ENCODE results near the gene MARK3. TPM values are rescaled to one million over a fixed set of nuclear protein-coding genes. Genes with fewer than 3 reads are reported as not detected.

Gene MARK3
- total and polyA plus RNA-seq, 5 donors from 2014 or later = 33.5 to 147 (median 37.6) TPM

DNA sequence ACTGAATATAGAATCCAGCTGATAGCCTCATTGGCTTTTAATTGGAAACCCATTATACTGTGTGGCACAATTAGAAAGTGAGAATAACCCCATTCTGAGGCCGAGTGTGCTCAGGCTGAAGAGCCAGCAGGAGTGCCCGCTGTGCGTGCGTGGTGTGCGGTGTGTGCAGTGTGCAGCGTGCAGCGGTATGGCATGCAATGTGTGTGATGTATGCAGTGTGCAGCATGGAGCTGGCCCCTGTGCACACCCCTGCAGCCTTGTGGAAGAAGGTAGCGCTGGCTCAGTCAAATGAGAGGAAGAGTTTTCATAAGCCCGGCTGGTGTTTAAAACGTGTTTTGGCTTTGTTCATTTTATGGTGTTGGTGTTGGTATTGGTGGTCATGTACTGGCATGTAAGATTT lies 114.5 kb downstream of the MARK3 start:
- Histone ChIP-seq H3K27me3 (ENCODE audit: control insufficient read depth, insufficient read depth, low read length) (no peaks in the 10 kb centered on the region), H3K9me3 (ENCODE audit: control insufficient read depth in 2 of 2, low read length in 2 of 2) (no peaks in the 10 kb centered on the region), H3K27ac (ENCODE audit: insufficient read depth, low read length, poor library complexity, severe bottlenecking) (no peak overlapping the region), H3K4me3 (ENCODE audit: low read depth, low read length) (no peak overlapping the region), H3K4me1 (ENCODE audit: control insufficient read depth, insufficient read depth, low read length, poor library complexity, severe bottlenecking) (no peaks in the 10 kb centered on the region), H3K36me3 (ENCODE audit: control insufficient read depth, insufficient read depth, low read length) (peaks cover 58% of the 10 kb centered on the region)
- ATAC-seq (ENCODE audit: low read depth in 2 of 2) (peak in 1 of 2 donors; percentile 33), DNase-seq (no peak)
- Mint-ChIP-seq H3K36me3 (peaks cover 35% of the 10 kb centered on the region), H3K4me3 (no peak overlapping the region), H3K27me3 (no peaks in the 10 kb centered on the region), H3K9me3 (no peaks in the 10 kb centered on the region), H3K4me1 (peaks cover 4 to 11% (median 6%) of the 10 kb centered on the region in 4 donors), H3K27ac (no peak overlapping the region)

- no peaks in the 10 kb centered on the region for H3K27me3 ChIP-seq (ENCODE audit: control insufficient read depth, insufficient read depth, low read length)
- H3K36me3 Mint-ChIP-seq = peaks cover 42% of the 10 kb centered on the region
- H3K4me3 Mint-ChIP-seq = no peak overlapping the region
- DNase-seq (peak; percentile 61 to 74 (median 68)), ATAC-seq (ENCODE audit: low read depth in 2 of 2) (peak; percentile 82 to 88)
- no peak overlapping the region for H3K27ac ChIP-seq (ENCODE audit: insufficient read depth, low read length, poor library complexity, severe bottlenecking)
- H3K27me3 Mint-ChIP-seq = no peaks in the 10 kb centered on the region
- H3K27ac Mint-ChIP-seq = peak overlapping the region in 2 of 3 donors; percentile 36 to 43
- peaks cover 4 to 11% (median 6%) of the 10 kb centered on the region in 4 donors for H3K4me1 Mint-ChIP-seq
- no peaks in the 10 kb centered on the region for H3K9me3 Mint-ChIP-seq
- peaks cover 59% of the 10 kb centered on the region for H3K36me3 ChIP-seq (ENCODE audit: control insufficient read depth, insufficient read depth, low read length)
- H3K4me1 ChIP-seq (ENCODE audit: control insufficient read depth, insufficient read depth, low read length, poor library complexity, severe bottlenecking) = no peaks in the 10 kb centered on the region
- H3K9me3 ChIP-seq (ENCODE audit: control insufficient read depth in 2 of 2, low read length in 2 of 2) = no peaks in the 10 kb centered on the region
- H3K4me3 ChIP-seq (ENCODE audit: low read depth, low read length) = no peak overlapping the region
Observed at GRCh38 chr14:103500148-103500990, 115.2 kb downstream of the MARK3 start.

DNA sequence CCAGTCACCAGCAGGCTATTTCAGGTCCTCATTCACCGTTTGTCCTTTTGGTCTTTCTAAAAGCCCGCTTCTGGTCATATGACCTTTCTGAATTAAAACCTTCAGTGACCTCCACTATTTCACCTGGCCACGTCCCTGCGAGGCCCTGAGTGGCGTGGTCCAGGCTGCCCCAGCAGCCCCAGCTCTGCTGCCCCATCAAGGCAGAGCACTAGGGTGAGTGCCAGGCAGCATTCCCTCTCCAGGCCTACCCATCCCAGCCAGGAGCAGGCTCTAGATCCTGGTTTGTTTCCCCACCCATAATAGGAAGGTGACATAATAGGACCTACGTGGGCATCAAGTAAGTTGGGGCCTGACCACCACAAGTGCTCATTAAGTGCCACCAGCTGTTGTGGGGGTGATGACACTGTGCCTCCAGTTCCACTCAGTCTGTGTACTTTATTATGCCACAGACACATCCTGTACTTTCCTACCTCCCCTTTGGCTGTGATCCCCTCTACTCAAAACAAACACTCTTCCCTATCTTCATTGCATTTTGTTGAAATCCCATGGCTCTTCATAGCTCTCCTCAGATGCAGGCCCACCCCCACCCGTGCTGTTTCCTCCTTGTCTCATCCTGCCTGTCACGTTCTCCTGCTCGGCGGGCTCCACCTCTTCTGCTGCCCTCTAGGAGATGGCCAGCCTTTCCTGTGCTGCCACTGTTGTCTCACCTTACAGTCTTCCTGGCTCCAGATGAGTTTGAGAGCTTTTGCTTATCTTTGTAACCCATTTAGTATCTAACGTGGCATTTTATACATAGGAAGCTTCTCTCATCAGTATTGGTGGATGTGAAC lies 116.0 kb downstream of the MARK3 start:
- ATAC-seq (ENCODE audit: low read depth in 2 of 2) (no peak), DNase-seq (no peak)
- H3K4me1 ChIP-seq (ENCODE audit: control insufficient read depth, insufficient read depth, low read length, poor library complexity, severe bottlenecking) = no peaks in the 10 kb centered on the region
- H3K27ac Mint-ChIP-seq = peak overlapping the region in 1 of 3 donors; percentile 26
- H3K4me3 Mint-ChIP-seq = no peak overlapping the region
- H3K36me3 ChIP-seq (ENCODE audit: control insufficient read depth, insufficient read depth, low read length) = peaks cover 52% of the 10 kb centered on the region
- no peak overlapping the region for H3K4me3 ChIP-seq (ENCODE audit: low read depth, low read length)
- peaks cover 45% of the 10 kb centered on the region for H3K36me3 Mint-ChIP-seq
- H3K9me3 Mint-ChIP-seq = no peaks in the 10 kb centered on the region
- no peak overlapping the region for H3K27ac ChIP-seq (ENCODE audit: insufficient read depth, low read length, poor library complexity, severe bottlenecking)
- no peaks in the 10 kb centered on the region for H3K27me3 ChIP-seq (ENCODE audit: control insufficient read depth, insufficient read depth, low read length)
- no peaks in the 10 kb centered on the region for H3K27me3 Mint-ChIP-seq
- H3K4me1 Mint-ChIP-seq = peaks cover 4 to 11% (median 6%) of the 10 kb centered on the region in 4 donors
- no peaks in the 10 kb centered on the region for H3K9me3 ChIP-seq (ENCODE audit: control insufficient read depth in 2 of 2, low read length in 2 of 2)

DNA sequence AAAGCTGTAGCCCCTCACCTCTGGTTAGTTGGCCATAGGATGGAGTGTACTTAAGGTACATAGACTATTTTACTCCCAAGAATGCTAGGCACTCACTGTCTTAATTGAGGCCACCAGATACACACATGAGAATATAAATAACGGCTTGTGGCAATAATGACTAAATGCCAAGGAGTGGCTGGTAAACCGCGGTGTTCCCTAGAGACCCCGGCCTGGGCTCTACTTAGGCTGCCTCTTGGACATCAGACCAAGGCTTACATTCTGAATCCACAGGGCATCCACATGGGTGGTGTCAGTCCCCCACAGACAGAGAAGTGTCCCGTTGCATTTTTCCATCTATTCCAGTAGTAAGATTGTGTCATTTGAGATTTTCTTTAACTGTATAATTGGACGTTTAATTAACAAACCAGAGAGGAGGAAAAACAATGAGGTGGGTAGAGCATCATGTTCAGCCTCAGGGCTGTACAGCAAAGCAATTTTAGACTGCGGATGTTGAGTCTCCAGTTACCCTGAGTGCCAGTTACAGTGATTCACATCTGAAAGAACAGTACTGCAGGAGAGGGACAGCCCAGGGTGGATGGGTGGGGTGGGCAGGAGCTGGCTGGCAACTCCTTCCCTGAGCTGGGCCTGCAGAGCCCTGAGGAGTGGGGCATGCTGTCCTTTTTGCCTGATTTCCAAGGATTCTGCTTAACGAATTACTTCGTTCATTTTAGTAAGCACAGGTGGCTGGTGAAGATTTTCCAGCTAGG lies 116.9 kb downstream of the MARK3 start:
- H3K9me3 ChIP-seq (ENCODE audit: control insufficient read depth in 2 of 2, low read length in 2 of 2) = no peaks in the 10 kb centered on the region
- H3K27ac ChIP-seq (ENCODE audit: insufficient read depth, low read length, poor library complexity, severe bottlenecking) = no peak overlapping the region
- H3K4me3 Mint-ChIP-seq = no peak overlapping the region
- peaks cover 52% of the 10 kb centered on the region for H3K36me3 ChIP-seq (ENCODE audit: control insufficient read depth, insufficient read depth, low read length)
- ATAC-seq (ENCODE audit: low read depth in 2 of 2) = no peak
- no peaks in the 10 kb centered on the region for H3K27me3 Mint-ChIP-seq
- peak overlapping the region in 1 of 3 donors; percentile 57 for H3K27ac Mint-ChIP-seq
- peaks cover 4 to 11% (median 6%) of the 10 kb centered on the region in 4 donors for H3K4me1 Mint-ChIP-seq
- H3K4me1 ChIP-seq (ENCODE audit: control insufficient read depth, insufficient read depth, low read length, poor library complexity, severe bottlenecking) = no peaks in the 10 kb centered on the region
- no peaks in the 10 kb centered on the region for H3K9me3 Mint-ChIP-seq
- no peak overlapping the region for H3K4me3 ChIP-seq (ENCODE audit: low read depth, low read length)
- H3K27me3 ChIP-seq (ENCODE audit: control insufficient read depth, insufficient read depth, low read length) = no peaks in the 10 kb centered on the region
- peaks cover 44% of the 10 kb centered on the region for H3K36me3 Mint-ChIP-seq
- no peak for DNase-seq

DNA sequence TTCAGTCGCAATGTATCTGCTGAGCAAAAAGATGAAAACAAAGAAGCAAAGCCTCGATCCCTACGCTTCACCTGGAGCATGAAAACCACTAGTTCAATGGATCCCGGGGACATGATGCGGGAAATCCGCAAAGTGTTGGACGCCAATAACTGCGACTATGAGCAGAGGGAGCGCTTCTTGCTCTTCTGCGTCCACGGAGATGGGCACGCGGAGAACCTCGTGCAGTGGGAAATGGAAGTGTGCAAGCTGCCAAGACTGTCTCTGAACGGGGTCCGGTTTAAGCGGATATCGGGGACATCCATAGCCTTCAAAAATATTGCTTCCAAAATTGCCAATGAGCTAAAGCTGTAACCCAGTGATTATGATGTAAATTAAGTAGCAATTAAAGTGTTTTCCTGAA lies 117.7 kb downstream of the MARK3 start:
- no peak for ATAC-seq (ENCODE audit: low read depth in 2 of 2)
- Histone ChIP-seq H3K4me1 (ENCODE audit: control insufficient read depth, insufficient read depth, low read length, poor library complexity, severe bottlenecking) (no peaks in the 10 kb centered on the region), H3K36me3 (ENCODE audit: control insufficient read depth, insufficient read depth, low read length) (peaks cover 54% of the 10 kb centered on the region), H3K4me3 (ENCODE audit: low read depth, low read length) (no peak overlapping the region), H3K27me3 (ENCODE audit: control insufficient read depth, insufficient read depth, low read length) (no peaks in the 10 kb centered on the region), H3K9me3 (ENCODE audit: control insufficient read depth in 2 of 2, low read length in 2 of 2) (no peaks in the 10 kb centered on the region), H3K27ac (ENCODE audit: insufficient read depth, low read length, poor library complexity, severe bottlenecking) (no peak overlapping the region)
- H3K9me3 Mint-ChIP-seq = no peaks in the 10 kb centered on the region
- peak overlapping the region in 1 of 3 donors; percentile 57 for H3K27ac Mint-ChIP-seq
- H3K4me3 Mint-ChIP-seq = no peak overlapping the region
- H3K27me3 Mint-ChIP-seq = no peaks in the 10 kb centered on the region
- H3K4me1 Mint-ChIP-seq = peaks cover 4 to 11% (median 6%) of the 10 kb centered on the region in 4 donors
- H3K36me3 Mint-ChIP-seq = peaks cover 45% of the 10 kb centered on the region
- no peak for DNase-seq

DNA sequence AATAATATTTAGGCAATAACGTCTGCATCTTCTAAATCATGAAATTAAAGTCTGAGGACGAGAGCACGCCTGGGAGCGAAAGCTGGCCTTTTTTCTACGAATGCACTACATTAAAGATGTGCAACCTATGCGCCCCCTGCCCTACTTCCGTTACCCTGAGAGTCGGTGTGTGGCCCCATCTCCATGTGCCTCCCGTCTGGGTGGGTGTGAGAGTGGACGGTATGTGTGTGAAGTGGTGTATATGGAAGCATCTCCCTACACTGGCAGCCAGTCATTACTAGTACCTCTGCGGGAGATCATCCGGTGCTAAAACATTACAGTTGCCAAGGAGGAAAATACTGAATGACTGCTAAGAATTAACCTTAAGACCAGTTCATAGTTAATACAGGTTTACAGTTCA lies 118.1 kb downstream of the MARK3 start:
- no peak for DNase-seq
- Histone ChIP-seq H3K27ac (ENCODE audit: insufficient read depth, low read length, poor library complexity, severe bottlenecking) (no peak overlapping the region), H3K9me3 (ENCODE audit: control insufficient read depth in 2 of 2, low read length in 2 of 2) (no peaks in the 10 kb centered on the region), H3K27me3 (ENCODE audit: control insufficient read depth, insufficient read depth, low read length) (no peaks in the 10 kb centered on the region), H3K4me1 (ENCODE audit: control insufficient read depth, insufficient read depth, low read length, poor library complexity, severe bottlenecking) (no peaks in the 10 kb centered on the region), H3K36me3 (ENCODE audit: control insufficient read depth, insufficient read depth, low read length) (peaks cover 52% of the 10 kb centered on the region), H3K4me3 (ENCODE audit: low read depth, low read length) (no peak overlapping the region)
- Mint-ChIP-seq H3K9me3 (no peaks in the 10 kb centered on the region), H3K27ac (peak overlapping the region in 1 of 3 donors; percentile 57), H3K36me3 (peaks cover 45% of the 10 kb centered on the region), H3K4me3 (no peak overlapping the region), H3K27me3 (no peaks in the 10 kb centered on the region), H3K4me1 (peaks cover 4 to 11% (median 6%) of the 10 kb centered on the region in 4 donors)
- ATAC-seq (ENCODE audit: low read depth in 2 of 2) = no peak

- H3K4me3 ChIP-seq (ENCODE audit: low read depth, low read length) = no peak overlapping the region
- H3K36me3 Mint-ChIP-seq = peaks cover 43% of the 10 kb centered on the region
- peaks cover 45% of the 10 kb centered on the region for H3K36me3 ChIP-seq (ENCODE audit: control insufficient read depth, insufficient read depth, low read length)
- no peaks in the 10 kb centered on the region for H3K9me3 ChIP-seq (ENCODE audit: control insufficient read depth in 2 of 2, low read length in 2 of 2)
- DNase-seq (no peak), ATAC-seq (ENCODE audit: low read depth in 2 of 2) (no peak)
- peak overlapping the region in 1 of 4 donors; percentile 17 for H3K4me3 Mint-ChIP-seq
- H3K4me1 ChIP-seq (ENCODE audit: control insufficient read depth, insufficient read depth, low read length, poor library complexity, severe bottlenecking) = no peaks in the 10 kb centered on the region
- H3K27me3 ChIP-seq (ENCODE audit: control insufficient read depth, insufficient read depth, low read length) = no peaks in the 10 kb centered on the region
- H3K27ac Mint-ChIP-seq = peak overlapping the region in 1 of 3 donors; percentile 73
- peaks cover 3 to 8% (median 3%) of the 10 kb centered on the region in 4 donors for H3K4me1 Mint-ChIP-seq
- no peak overlapping the region for H3K27ac ChIP-seq (ENCODE audit: insufficient read depth, low read length, poor library complexity, severe bottlenecking)
- H3K27me3 Mint-ChIP-seq = no peaks in the 10 kb centered on the region
- no peaks in the 10 kb centered on the region for H3K9me3 Mint-ChIP-seq
Observed at GRCh38 chr14:103504991-103505565, 119.9 kb downstream of the MARK3 start.

All from CD4-positive, CD25-positive, alpha-beta regulatory T cell (primary cell).